ENCODE results near the gene ATF6.

- TF ChIP-seq CTCF (conservative IDR thresholded peaks at IDR 0.05), result no peak
- TF ChIP-seq ZFX (IDR thresholded peaks at IDR 0.05), result no peak
Measured at GRCh38 chr1:161723459-161724141, 42.5 kb upstream of the ATF6 start.

Data from C4-2B (cell line).